ENCODE data around the gene MAP2K1.
"Not testable (repeated sequence)": the region's sequence is repeated elsewhere in the genome, so short reads cannot be mapped to it uniquely, and the experiment has no call there.

The MAP2K1 gene
- long read RNA-seq, partial matches to known transcripts: 2 of 4 reads
- long read RNA-seq, other reads (novel, unspliced or antisense): 1 of 4 reads

DNA sequence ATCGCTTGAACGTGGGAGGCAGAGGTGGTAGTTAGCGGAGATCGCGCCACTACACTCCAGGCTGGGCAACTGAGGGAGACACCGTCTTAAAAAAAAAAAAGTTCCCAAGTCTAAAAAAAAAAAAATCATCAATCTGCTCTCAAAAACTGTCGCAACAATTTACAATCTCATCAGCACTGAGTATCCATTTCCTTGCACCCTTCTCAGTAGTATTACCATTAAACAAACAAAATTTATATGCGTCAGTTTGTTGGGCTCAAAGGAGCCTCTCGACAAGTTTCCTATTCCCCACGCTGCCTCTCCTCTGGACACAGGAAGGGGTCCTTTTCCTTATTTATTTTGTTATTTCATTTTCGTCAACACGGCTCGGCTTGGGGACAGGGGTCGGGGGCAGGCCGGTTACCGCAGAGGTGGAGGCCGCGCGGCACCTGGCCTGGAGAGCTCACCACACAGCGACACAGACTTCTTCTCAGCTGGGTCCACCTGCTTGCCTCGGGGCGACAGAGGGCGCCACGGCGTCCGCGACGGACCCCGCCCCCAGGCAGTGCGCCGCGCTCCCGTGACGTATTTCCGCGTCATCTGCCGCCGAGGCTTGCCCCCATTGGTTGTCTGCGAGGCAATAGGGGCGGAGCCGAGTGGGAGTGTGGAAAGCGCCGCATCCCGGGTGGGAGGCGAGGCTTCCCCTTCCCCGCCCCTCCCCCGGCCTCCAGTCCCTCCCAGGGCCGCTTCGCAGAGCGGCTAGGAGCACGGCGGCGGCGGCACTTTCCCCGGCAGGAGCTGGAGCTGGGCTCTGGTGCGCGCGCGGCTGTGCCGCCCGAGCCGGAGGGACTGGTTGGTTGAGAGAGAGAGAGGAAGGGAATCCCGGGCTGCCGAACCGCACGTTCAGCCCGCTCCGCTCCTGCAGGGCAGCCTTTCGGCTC, at the start of gene MAP2K1:
MAP2K1 (plus strand) TSS at position 709 of the 920 bp plus-strand sequence. CDS start 436 bp downstream, outside the sequence.
- peak within 1 kb of the TSS; percentile 75 for H3K27ac ChIP-seq (replicated peaks)
- TF ChIP-seq, protein P1, sequence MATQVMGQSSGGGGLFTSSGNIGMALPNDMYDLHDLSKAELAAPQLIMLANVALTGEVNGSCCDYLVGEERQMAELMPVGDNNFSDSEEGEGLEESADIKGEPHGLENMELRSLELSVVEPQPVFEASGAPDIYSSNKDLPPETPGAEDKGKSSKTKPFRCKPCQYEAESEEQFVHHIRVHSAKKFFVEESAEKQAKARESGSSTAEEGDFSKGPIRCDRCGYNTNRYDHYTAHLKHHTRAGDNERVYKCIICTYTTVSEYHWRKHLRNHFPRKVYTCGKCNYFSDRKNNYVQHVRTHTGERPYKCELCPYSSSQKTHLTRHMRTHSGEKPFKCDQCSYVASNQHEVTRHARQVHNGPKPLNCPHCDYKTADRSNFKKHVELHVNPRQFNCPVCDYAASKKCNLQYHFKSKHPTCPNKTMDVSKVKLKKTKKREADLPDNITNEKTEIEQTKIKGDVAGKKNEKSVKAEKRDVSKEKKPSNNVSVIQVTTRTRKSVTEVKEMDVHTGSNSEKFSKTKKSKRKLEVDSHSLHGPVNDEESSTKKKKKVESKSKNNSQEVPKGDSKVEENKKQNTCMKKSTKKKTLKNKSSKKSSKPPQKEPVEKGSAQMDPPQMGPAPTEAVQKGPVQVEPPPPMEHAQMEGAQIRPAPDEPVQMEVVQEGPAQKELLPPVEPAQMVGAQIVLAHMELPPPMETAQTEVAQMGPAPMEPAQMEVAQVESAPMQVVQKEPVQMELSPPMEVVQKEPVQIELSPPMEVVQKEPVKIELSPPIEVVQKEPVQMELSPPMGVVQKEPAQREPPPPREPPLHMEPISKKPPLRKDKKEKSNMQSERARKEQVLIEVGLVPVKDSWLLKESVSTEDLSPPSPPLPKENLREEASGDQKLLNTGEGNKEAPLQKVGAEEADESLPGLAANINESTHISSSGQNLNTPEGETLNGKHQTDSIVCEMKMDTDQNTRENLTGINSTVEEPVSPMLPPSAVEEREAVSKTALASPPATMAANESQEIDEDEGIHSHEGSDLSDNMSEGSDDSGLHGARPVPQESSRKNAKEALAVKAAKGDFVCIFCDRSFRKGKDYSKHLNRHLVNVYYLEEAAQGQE (IDR thresholded peaks at IDR 0.05; ENCODE audit: insufficient replicate concordance, low read depth): no peak
- peak; percentile 88 for TF ChIP-seq POLR2AphosphoS5 (IDR thresholded peaks at IDR 0.05; ENCODE audit: low read depth)
- TF ChIP-seq GABPA (IDR thresholded peaks at IDR 0.05; ENCODE audit: low read depth): 0 out of 2 replicates have a peak, but pooled peaks have one; percentile 10
- TF ChIP-seq, protein P2, sequence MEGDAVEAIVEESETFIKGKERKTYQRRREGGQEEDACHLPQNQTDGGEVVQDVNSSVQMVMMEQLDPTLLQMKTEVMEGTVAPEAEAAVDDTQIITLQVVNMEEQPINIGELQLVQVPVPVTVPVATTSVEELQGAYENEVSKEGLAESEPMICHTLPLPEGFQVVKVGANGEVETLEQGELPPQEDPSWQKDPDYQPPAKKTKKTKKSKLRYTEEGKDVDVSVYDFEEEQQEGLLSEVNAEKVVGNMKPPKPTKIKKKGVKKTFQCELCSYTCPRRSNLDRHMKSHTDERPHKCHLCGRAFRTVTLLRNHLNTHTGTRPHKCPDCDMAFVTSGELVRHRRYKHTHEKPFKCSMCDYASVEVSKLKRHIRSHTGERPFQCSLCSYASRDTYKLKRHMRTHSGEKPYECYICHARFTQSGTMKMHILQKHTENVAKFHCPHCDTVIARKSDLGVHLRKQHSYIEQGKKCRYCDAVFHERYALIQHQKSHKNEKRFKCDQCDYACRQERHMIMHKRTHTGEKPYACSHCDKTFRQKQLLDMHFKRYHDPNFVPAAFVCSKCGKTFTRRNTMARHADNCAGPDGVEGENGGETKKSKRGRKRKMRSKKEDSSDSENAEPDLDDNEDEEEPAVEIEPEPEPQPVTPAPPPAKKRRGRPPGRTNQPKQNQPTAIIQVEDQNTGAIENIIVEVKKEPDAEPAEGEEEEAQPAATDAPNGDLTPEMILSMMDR (IDR thresholded peaks at IDR 0.05; ENCODE audit: insufficient read depth, low read length): peak; percentile 55

DNA sequence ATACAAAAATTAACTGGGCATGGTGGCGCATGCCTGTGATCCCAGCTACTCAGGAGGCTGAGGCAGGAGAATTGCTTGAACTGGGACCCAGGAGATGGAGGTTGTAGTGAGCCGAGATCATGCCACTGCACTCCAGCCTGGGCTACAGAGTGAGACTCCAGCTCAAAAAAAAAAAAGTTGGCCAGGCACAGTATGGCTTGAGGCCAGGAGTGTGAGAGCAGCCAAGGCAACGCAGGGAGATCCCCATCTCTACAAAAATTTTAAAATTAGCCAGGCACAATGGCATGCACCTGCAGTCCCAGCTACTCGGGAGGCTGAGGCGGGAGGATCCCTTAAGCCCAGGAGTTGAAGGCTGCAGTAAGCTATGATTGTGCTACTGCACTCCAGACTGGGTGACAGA, 38.2 kb upstream of the MAP2K1 start:
- not testable (repeated sequence) for H3K27ac ChIP-seq (replicated peaks); H3K4me3 ChIP-seq (replicated peaks; ENCODE audit: insufficient read depth, low read length); DNase-seq (ENCODE audit: low read depth in 1 of 2, low spot score in 1 of 2); H3K27me3 ChIP-seq (ENCODE audit: insufficient read depth, poor library complexity, severe bottlenecking)

More for the DNA sequence above, at the start of gene MAP2K1:
- peak within 1 kb of the TSS; percentile 81 for H3K4me3 ChIP-seq (replicated peaks; ENCODE audit: insufficient read depth, low read length)
- DNase-seq (ENCODE audit: low read depth in 1 of 2, low spot score in 1 of 2): peak; percentile 94 to 98
- no peaks in the 10 kb centered on the region for H3K27me3 ChIP-seq (ENCODE audit: insufficient read depth, poor library complexity, severe bottlenecking)

DNA sequence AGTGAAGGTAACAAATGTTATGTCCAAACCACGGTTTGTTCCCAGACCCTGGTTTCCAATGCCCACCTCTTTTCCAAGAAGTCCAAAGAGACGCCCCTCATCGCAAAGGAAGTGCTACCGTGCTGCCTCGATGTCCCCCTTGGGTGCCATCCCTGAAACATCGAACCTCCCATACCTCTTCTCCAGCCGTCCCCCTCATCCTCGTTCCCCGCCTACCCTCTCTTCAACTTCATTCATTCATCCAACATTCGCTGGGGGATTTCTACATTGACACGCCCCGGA, 30.7 kb upstream of the MAP2K1 start:
- DNase-seq (ENCODE audit: low read depth in 1 of 2, low spot score in 1 of 2): peak in 1 of 2 experiments; percentile 41

DNA sequence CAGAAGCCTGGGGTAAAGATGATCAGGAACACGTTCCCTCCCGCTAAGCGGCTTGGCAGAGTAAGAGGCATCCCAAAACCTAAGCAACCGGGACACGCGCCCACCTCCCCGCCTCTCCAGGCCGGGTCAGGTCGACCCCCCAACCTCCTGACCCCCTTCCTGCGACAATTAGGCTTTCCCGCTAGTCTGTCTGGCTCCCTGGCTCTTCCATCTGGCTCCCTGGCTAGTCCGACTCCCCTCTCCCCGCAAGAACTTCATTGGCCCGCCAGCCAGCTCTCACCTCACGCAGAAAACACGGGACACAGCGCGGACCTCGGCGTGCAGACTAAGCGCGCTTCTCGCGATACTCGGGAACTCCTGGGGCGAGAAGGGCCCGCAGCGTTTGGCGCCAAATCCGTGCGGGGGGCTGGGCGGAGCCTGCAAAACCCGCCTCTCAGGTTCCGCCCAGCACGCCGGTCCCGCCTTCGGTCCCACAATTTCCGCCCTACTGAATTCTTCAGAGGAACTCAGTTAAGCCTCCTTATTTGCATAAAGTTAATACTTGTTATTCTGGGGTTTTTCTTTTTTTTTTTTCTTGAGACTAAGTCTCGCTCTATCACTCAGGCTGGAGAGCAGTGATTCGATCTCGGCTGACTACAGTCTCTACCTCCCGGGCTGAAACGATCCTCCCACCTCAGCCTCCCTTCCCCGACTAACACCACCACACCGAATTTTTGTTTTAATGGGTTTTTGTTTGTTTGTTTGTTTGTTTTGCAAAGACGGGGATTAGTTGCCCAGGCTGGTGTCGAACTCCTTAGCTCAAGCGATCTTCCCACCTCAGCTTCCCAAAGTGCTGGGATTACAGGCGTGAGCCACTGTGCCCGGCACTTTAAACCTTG, 30.1 kb upstream of the MAP2K1 start, which contains the start of gene TIPIN:
TIPIN (minus strand) TSS at position 327 of the 878 bp plus-strand sequence. CDS start 3,738 bp downstream, outside the sequence.
- peak; percentile 94 to 98 for DNase-seq (ENCODE audit: low read depth in 1 of 2, low spot score in 1 of 2)
- peak within 1 kb of the TSS; percentile 59 for H3K4me3 ChIP-seq (replicated peaks; ENCODE audit: insufficient read depth, low read length)
- TF ChIP-seq SPI1 (IDR thresholded peaks at IDR 0.05; ENCODE audit: borderline replicate concordance, low read depth): peak; percentile 55; the same call in 1 of the 2 replicates
- TF ChIP-seq, protein P2 (IDR thresholded peaks at IDR 0.05; ENCODE audit: insufficient read depth, low read length): no peak
- TF ChIP-seq, protein P1 (IDR thresholded peaks at IDR 0.05; ENCODE audit: insufficient replicate concordance, low read depth): peak; percentile 72
- no peak; the same call in 1 of the 2 replicates for TF ChIP-seq GABPA (IDR thresholded peaks at IDR 0.05; ENCODE audit: low read depth)
- TF ChIP-seq POLR2AphosphoS5 (IDR thresholded peaks at IDR 0.05; ENCODE audit: low read depth): peak; percentile 94
- peak within 1 kb of the TSS; percentile 90 for H3K27ac ChIP-seq (replicated peaks)
- H3K27me3 ChIP-seq (ENCODE audit: insufficient read depth, poor library complexity, severe bottlenecking): no peaks in the 10 kb centered on the region

More for the DNA sequence above, 30.7 kb upstream of the MAP2K1 start:
- TF ChIP-seq, protein P2 (IDR thresholded peaks at IDR 0.05; ENCODE audit: insufficient read depth, low read length): no peak
- Histone ChIP-seq H3K4me3 (replicated peaks; ENCODE audit: insufficient read depth, low read length) (peak overlapping the region; percentile 59), H3K27ac (replicated peaks) (peak overlapping the region; percentile 90), H3K27me3 (ENCODE audit: insufficient read depth, poor library complexity, severe bottlenecking) (no peaks in the 10 kb centered on the region)

Measured in HL-60 (cell line).